Activated CD8-positive, alpha-beta T cell treated with anti-CD3 and anti-CD28 coated beads, Interleukin-2, amount 10 ng/mL, durations not matched to agents 7 days and 5 days (primary cell): ENCODE results near the gene MYLK. TPM values are rescaled to one million over a fixed set of nuclear protein-coding genes. Genes with fewer than 3 reads are reported as not detected.

Experiments
- ATAC-seq: fragments of 150-1000 bp; cut with Tn5 transposase; one replicate; pipeline ENCODE4 v1.10.0; 2021; ENCODE audit warnings: moderate library complexity
- CTCF ChIA-PET: fragments of 350-600 bp; sonication (Branson Sonifier 250); formaldehyde crosslinking; loops from one replicate; lab custom pipeline; 2021; ENCODE audit warnings: antibody characterized with exemption; lab: Charles Lee
- POLR2A ChIA-PET: fragments of 350-600 bp; sonication (Branson Sonifier 250); formaldehyde crosslinking; loops from one replicate; lab custom pipeline; 2021; ENCODE audit warnings: antibody characterized with exemption; lab: Charles Lee
- DNase-seq: peaks from one replicate; pipeline ENCODE4 v3.0.0-alpha.2; 2020
- H3K27ac Mint-ChIP-seq: one replicate; pipeline ENCODE4 v1.8.0; 2021; ENCODE audit warnings: mild to moderate bottlenecking, mixed read lengths
- H3K27me3 Mint-ChIP-seq: one replicate; pipeline ENCODE4 v1.8.0; 2021; ENCODE audit warnings: low read depth, mixed read lengths
- H3K36me3 Mint-ChIP-seq: one replicate; pipeline ENCODE4 v1.8.0; 2021; ENCODE audit warnings: low read depth, mixed read lengths
- H3K4me1 Mint-ChIP-seq: one replicate; pipeline ENCODE4 v1.8.0; 2021; ENCODE audit warnings: low read depth, mixed read lengths
- H3K4me3 Mint-ChIP-seq: one replicate; pipeline ENCODE4 v1.8.0; 2021; ENCODE audit warnings: mild to moderate bottlenecking, mixed read lengths
- H3K9me3 Mint-ChIP-seq: one replicate; pipeline ENCODE4 v1.8.0; 2022; ENCODE audit warnings: mixed read lengths; ENCODE audit not compliant: insufficient read depth
- total RNA-seq, 2 experiments: library from RNA; stranded (reverse); gene quantifications; one replicate each; pipeline ENCODE4 v1.2.3, GENCODE V29; 2021

The MYLK gene, protein sequence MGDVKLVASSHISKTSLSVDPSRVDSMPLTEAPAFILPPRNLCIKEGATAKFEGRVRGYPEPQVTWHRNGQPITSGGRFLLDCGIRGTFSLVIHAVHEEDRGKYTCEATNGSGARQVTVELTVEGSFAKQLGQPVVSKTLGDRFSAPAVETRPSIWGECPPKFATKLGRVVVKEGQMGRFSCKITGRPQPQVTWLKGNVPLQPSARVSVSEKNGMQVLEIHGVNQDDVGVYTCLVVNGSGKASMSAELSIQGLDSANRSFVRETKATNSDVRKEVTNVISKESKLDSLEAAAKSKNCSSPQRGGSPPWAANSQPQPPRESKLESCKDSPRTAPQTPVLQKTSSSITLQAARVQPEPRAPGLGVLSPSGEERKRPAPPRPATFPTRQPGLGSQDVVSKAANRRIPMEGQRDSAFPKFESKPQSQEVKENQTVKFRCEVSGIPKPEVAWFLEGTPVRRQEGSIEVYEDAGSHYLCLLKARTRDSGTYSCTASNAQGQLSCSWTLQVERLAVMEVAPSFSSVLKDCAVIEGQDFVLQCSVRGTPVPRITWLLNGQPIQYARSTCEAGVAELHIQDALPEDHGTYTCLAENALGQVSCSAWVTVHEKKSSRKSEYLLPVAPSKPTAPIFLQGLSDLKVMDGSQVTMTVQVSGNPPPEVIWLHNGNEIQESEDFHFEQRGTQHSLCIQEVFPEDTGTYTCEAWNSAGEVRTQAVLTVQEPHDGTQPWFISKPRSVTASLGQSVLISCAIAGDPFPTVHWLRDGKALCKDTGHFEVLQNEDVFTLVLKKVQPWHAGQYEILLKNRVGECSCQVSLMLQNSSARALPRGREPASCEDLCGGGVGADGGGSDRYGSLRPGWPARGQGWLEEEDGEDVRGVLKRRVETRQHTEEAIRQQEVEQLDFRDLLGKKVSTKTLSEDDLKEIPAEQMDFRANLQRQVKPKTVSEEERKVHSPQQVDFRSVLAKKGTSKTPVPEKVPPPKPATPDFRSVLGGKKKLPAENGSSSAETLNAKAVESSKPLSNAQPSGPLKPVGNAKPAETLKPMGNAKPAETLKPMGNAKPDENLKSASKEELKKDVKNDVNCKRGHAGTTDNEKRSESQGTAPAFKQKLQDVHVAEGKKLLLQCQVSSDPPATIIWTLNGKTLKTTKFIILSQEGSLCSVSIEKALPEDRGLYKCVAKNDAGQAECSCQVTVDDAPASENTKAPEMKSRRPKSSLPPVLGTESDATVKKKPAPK (N-terminal part only)
- total RNA-seq = not detected

- CTCF ChIA-PET = interaction anchor here (1.1 kb wide), 1 partner anchor 15 kb away, joined by 4 read pairs; no protein-coding TSS in a partner anchor
Measured at GRCh38 chr3:123884203-123884831, at the start of gene MYLK. TSS of gene MYLK (minus strand) at chr3:123884332. CDS start at chr3:123793841, 90,491 bp downstream.

GRCh38 chr3:123930445-123930844 lies 46.3 kb upstream of the MYLK start:
- Mint-ChIP-seq H3K27ac (no peak overlapping the region), H3K4me3 (no peak overlapping the region), H3K36me3 (peaks cover 26% of the 10 kb centered on the region), H3K9me3 (no peaks in the 10 kb centered on the region), H3K27me3 (no peaks in the 10 kb centered on the region), H3K4me1 (no peaks in the 10 kb centered on the region)
- CTCF ChIA-PET = no interaction called here
- no peak for DNase-seq
- POLR2A ChIA-PET = no interaction called here
- no peak for ATAC-seq

More at GRCh38 chr3:123884203-123884831, at the start of gene MYLK:
- POLR2A ChIA-PET = no interaction called here
- Mint-ChIP-seq H3K4me3 (peak within 1 kb of the TSS; percentile 69), H3K36me3 (no peaks in the 10 kb centered on the region), H3K4me1 (peaks cover 16% of the 10 kb centered on the region), H3K27me3 (peaks cover 55% of the 10 kb centered on the region), H3K27ac (no peak within 1 kb of the TSS), H3K9me3 (no peaks in the 10 kb centered on the region)
- ATAC-seq (peak; percentile 93), DNase-seq (peak; percentile 75)

GRCh38 chr3:123929325-123929724 lies 45.2 kb upstream of the MYLK start:
- Mint-ChIP-seq H3K27me3 (no peaks in the 10 kb centered on the region), H3K36me3 (peaks cover 35% of the 10 kb centered on the region), H3K4me3 (no peak overlapping the region), H3K4me1 (no peaks in the 10 kb centered on the region), H3K27ac (no peak overlapping the region), H3K9me3 (no peaks in the 10 kb centered on the region)
- ChIA-PET CTCF (interaction anchor here (0.8 kb wide), 1 partner anchor 11 kb away, joined by 3 read pairs; no protein-coding TSS in a partner anchor), POLR2A (no interaction called here)
- DNase-seq (no peak), ATAC-seq (no peak)

DNA sequence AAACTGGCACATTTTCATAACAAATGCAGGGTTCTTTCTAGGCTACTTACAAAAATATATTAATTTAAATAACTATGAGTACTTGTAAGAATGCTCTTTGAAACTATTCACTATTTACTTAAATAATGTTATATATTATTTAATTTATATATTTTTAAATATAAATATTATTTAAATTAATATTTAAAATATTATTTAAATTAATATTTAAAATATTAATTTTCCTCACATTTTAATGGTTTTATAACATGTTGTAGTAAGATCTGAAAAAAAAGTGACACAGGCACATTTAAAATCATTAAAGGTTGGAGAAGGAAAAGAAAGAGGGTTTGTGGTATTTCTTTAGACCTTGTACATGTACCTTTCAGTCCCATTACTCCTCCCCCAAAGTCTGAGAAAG lies 42.3 kb upstream of the MYLK start:
- Mint-ChIP-seq H3K36me3 (peaks cover 50% of the 10 kb centered on the region), H3K4me1 (no peaks in the 10 kb centered on the region), H3K9me3 (peaks cover 13% of the 10 kb centered on the region), H3K4me3 (no peak overlapping the region), H3K27me3 (no peaks in the 10 kb centered on the region), H3K27ac (no peak overlapping the region)
- no peak for ATAC-seq
- ChIA-PET CTCF (no interaction called here), POLR2A (no interaction called here)
- no peak for DNase-seq

DNA sequence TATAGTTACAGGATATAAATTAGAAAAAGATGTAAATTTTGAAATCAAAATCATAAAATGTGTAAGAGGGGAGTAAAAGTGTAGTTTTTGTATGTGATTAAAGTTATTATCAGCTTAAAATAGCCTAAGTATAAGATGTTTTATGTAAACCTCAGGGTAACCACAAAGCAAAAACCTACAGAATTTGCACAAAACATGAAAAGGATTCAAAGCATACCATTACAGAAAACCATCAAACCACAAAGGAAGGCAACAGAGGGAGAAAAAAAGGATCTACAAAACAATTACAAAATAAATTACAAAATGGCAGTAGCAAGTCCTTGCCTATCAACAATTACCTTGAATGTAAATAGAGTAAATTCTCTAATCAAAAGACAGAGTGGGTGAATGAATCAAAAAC lies 36.7 kb upstream of the MYLK start:
- ATAC-seq (no peak), DNase-seq (no peak)
- no peak overlapping the region for H3K27ac Mint-ChIP-seq
- H3K4me3 Mint-ChIP-seq = no peak overlapping the region
- peaks cover 7% of the 10 kb centered on the region for H3K4me1 Mint-ChIP-seq
- CTCF ChIA-PET = no interaction called here
- peaks cover 60% of the 10 kb centered on the region for H3K36me3 Mint-ChIP-seq
- POLR2A ChIA-PET = no interaction called here
- H3K27me3 Mint-ChIP-seq = no peaks in the 10 kb centered on the region
- peaks cover 23% of the 10 kb centered on the region for H3K9me3 Mint-ChIP-seq

DNA sequence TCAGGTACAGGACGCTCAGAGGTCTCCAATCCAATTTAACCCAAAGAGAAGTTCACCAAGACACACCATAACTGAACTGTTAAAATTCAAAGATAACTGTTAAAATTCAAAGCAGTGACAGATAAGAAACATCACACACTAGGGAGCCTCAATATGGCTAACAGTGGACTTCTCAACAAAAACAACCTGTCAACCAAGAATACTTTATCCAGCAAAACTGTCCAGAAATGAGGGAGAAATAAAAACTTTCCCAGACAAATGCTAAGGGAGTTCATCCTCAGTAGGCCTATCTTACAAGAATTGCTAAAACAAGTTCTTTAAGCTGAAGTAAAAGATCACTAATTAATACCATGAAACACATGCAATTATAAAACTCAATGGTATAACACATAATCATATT lies 36.3 kb upstream of the MYLK start:
- Mint-ChIP-seq H3K9me3 (peaks cover 23% of the 10 kb centered on the region), H3K4me3 (no peak overlapping the region), H3K27me3 (no peaks in the 10 kb centered on the region), H3K4me1 (peaks cover 7% of the 10 kb centered on the region), H3K36me3 (peaks cover 61% of the 10 kb centered on the region), H3K27ac (no peak overlapping the region)
- no peak for ATAC-seq
- ChIA-PET POLR2A (no interaction called here), CTCF (no interaction called here)
- no peak for DNase-seq

- H3K36me3 Mint-ChIP-seq = peaks cover 60% of the 10 kb centered on the region
- H3K4me1 Mint-ChIP-seq = peaks cover 7% of the 10 kb centered on the region
- ATAC-seq (no peak), DNase-seq (no peak)
- ChIA-PET CTCF (no interaction called here), POLR2A (no interaction called here)
- no peaks in the 10 kb centered on the region for H3K27me3 Mint-ChIP-seq
- H3K27ac Mint-ChIP-seq = no peak overlapping the region
- peaks cover 23% of the 10 kb centered on the region for H3K9me3 Mint-ChIP-seq
- no peak overlapping the region for H3K4me3 Mint-ChIP-seq
Measured at GRCh38 chr3:123919353-123919752, 35.2 kb upstream of the MYLK start.

GRCh38 chr3:123914829-123915228 lies 30.7 kb upstream of the MYLK start:
- H3K9me3 Mint-ChIP-seq = peaks cover 4% of the 10 kb centered on the region
- H3K4me3 Mint-ChIP-seq = no peak overlapping the region
- no peak overlapping the region for H3K27ac Mint-ChIP-seq
- ChIA-PET POLR2A (no interaction called here), CTCF (no interaction called here)
- H3K4me1 Mint-ChIP-seq = no peaks in the 10 kb centered on the region
- no peaks in the 10 kb centered on the region for H3K27me3 Mint-ChIP-seq
- DNase-seq = no peak
- no peak for ATAC-seq
- peaks cover 21% of the 10 kb centered on the region for H3K36me3 Mint-ChIP-seq

GRCh38 chr3:123909785-123910184 lies 25.7 kb upstream of the MYLK start:
- no peak for DNase-seq
- no peaks in the 10 kb centered on the region for H3K4me1 Mint-ChIP-seq
- CTCF ChIA-PET = interaction anchor here (1.2 kb wide), 1 partner anchor 27 kb away, joined by 3 read pairs; no protein-coding TSS in a partner anchor
- no peak overlapping the region for H3K27ac Mint-ChIP-seq
- H3K9me3 Mint-ChIP-seq = no peaks in the 10 kb centered on the region
- peaks cover 2% of the 10 kb centered on the region for H3K36me3 Mint-ChIP-seq
- H3K27me3 Mint-ChIP-seq = peaks cover 2% of the 10 kb centered on the region
- POLR2A ChIA-PET = no interaction called here
- no peak for ATAC-seq
- no peak overlapping the region for H3K4me3 Mint-ChIP-seq

DNA sequence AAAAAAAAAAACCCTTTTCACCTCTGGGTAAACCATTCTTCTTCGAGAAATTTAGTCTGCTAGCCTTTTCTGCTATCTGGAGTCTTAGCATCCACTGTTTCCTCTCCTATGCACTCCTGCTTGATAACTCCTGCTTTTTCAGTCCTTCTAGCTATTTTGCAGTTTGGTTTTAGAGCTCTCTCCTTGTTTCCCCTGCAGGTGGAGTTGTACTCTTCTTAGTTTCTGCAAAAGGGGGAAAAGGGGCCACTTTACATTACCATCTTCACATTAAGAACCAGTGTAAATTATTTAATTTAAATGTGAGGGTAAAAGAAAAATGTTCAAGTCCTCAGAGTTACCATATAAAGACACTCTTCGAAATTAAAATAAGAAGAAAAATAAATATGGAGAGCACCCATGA lies 23.6 kb upstream of the MYLK start:
- H3K36me3 Mint-ChIP-seq = no peaks in the 10 kb centered on the region
- peaks cover 4% of the 10 kb centered on the region for H3K27me3 Mint-ChIP-seq
- ATAC-seq (no peak), DNase-seq (no peak)
- no peak overlapping the region for H3K4me3 Mint-ChIP-seq
- H3K9me3 Mint-ChIP-seq = no peaks in the 10 kb centered on the region
- H3K4me1 Mint-ChIP-seq = no peaks in the 10 kb centered on the region
- POLR2A ChIA-PET = no interaction called here
- CTCF ChIA-PET = interaction anchor here (0.5 kb wide), 1 partner anchor 125 kb away, joined by 3 read pairs; the partner anchor contains the start of gene KALRN
- H3K27ac Mint-ChIP-seq = no peak overlapping the region

DNA sequence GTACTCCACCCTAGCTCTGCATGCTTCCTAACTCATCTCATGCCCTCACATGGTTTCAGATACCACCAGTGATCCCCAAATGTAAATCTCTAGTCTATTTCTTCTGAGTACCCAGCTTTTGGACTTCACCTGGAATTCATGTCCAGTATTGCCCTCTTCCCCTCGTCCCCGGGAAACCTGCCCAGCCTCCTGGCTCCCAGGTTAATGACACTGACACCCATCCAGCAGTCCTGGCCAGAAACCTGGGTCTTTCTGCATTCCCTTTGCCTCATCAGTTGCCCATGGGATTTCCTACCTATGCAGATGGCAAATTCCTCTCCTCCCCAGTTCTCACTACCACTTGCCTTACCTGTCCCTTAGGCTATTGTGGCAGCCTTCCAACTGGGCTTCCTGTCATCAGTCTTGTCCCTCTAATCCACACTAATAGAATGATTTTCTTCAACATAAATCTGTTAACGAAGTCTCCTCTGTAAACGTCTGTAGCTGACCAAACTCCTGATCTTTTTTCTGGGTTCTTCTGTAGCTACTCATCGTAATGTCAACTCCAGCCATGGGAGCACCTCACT lies 15.3 kb upstream of the MYLK start:
- no peak for DNase-seq
- ChIA-PET CTCF (interaction anchor here (1.5 kb wide), 1 partner anchor 15 kb away, joined by 4 read pairs; the partner anchor contains the start of gene MYLK), POLR2A (no interaction called here)
- Mint-ChIP-seq H3K4me3 (no peak overlapping the region), H3K36me3 (no peaks in the 10 kb centered on the region), H3K4me1 (no peaks in the 10 kb centered on the region), H3K27me3 (peaks cover 10% of the 10 kb centered on the region), H3K27ac (no peak overlapping the region), H3K9me3 (no peaks in the 10 kb centered on the region)
- no peak for ATAC-seq
